ENCODE results near the gene SRMS.
A peak's percentile ranks its signal among the peaks of the same experiment; 100 is the strongest.

The SRMS gene

DNA sequence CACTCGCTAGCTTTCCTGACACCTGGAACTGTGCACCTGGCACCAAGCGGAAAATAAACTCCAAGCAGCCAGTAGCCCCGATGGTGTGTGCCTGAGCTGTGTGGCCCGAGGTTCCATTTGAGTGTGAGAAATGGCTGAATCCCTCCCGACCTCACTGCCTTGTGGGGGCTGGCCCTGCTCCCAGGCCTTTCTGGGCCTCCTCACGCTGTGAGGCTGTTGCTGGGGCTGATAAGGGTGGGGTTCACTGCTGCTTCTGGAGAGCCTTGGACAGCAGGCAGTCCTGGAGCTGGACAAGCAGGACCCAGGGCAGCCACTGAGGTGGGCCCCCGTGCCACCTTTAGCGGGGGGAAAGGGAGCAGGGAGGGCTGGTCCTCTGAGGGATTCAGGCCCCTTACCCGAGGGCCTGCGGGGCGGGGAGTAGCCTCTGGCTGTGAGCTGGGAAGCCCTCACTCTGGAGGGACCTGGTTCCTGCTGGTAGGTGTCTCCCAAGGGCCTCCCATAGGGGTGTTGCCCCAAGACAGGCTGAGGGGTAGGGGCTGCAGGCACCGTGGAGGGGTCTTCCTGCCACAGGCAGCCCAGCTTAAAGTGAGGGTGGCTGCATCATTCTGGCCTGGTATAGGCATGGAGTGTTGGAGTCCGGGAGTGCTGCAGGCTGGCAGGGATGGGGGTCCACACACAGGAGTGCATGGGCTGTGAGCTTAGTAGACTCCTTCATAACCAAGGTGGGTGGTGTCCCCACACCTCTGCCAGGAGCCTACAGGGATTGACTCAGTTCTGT, 25.3 kb downstream of the SRMS start:
- DNase-seq (ENCODE audit: low read depth) = no peak
- TF ChIP-seq, protein P1, sequence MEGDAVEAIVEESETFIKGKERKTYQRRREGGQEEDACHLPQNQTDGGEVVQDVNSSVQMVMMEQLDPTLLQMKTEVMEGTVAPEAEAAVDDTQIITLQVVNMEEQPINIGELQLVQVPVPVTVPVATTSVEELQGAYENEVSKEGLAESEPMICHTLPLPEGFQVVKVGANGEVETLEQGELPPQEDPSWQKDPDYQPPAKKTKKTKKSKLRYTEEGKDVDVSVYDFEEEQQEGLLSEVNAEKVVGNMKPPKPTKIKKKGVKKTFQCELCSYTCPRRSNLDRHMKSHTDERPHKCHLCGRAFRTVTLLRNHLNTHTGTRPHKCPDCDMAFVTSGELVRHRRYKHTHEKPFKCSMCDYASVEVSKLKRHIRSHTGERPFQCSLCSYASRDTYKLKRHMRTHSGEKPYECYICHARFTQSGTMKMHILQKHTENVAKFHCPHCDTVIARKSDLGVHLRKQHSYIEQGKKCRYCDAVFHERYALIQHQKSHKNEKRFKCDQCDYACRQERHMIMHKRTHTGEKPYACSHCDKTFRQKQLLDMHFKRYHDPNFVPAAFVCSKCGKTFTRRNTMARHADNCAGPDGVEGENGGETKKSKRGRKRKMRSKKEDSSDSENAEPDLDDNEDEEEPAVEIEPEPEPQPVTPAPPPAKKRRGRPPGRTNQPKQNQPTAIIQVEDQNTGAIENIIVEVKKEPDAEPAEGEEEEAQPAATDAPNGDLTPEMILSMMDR (IDR thresholded peaks at IDR 0.05; ENCODE audit: low read length, missing control alignments) = no peak
- H3K4me3 ChIP-seq (replicated peaks; ENCODE audit: low read depth, low read length) = peak overlapping the region; percentile 81

DNA sequence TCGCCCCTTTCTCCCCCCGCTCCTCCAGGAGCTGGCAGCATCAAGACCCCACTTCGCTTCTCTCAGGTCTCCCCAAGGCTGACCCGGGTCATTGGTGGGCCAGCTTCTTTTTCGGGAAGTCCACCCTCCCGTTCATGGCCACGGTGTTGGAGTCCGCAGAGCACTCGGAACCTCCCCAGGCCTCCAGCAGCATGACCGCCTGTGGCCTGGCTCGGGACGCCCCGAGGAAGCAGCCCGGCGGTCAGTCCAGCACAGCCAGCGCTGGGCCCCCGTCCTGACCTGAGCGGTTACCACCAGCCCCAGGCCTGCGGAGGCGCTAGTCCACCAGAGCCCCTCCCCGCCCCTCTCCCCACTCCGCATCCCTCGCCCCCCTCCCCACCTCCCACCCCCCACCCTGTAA, 25.9 kb downstream of the SRMS start:
- DNase-seq (ENCODE audit: low read depth) = no peak
- H3K4me3 ChIP-seq (replicated peaks; ENCODE audit: low read depth, low read length) = peak overlapping the region; percentile 81
- TF ChIP-seq, protein P1 (IDR thresholded peaks at IDR 0.05; ENCODE audit: low read length, missing control alignments) = no peak

DNA sequence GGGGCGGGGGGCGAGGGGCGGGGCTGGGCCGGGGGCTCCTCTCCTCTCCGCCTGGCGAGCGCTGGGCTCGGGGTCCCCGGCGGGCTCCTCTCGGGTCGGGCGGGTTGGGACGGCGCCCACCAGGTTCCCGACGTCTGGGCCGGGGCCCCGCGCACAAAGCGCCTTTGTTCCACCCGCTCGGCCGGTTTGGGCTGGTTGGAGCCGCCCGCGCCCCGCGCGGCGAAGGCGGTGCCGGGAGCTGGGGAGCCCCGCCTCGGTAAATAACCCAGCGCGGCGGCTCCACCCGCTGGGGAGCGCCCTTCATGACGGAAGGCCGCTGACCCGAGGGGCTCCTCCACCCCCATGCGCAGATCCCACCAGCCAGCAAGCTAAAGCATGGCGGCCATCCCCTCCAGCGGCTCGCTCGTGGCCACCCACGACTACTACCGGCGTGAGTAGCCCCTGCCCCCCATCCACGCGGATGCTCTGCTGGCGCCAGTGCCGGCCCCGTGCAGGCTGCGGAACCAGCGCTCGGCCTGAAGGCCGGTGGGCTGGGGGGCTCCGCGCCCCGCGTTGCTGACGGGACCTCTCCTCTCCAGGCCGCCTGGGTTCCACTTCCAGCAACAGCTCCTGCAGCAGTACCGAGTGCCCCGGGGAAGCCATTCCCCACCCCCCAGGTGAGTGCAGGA, 26.5 kb downstream of the SRMS start:
- DNase-seq (ENCODE audit: low read depth) = peak; percentile 73
- TF ChIP-seq, protein P1 (IDR thresholded peaks at IDR 0.05; ENCODE audit: low read length, missing control alignments) = no peak
- peak overlapping the region; percentile 81 for H3K4me3 ChIP-seq (replicated peaks; ENCODE audit: low read depth, low read length)

DNA sequence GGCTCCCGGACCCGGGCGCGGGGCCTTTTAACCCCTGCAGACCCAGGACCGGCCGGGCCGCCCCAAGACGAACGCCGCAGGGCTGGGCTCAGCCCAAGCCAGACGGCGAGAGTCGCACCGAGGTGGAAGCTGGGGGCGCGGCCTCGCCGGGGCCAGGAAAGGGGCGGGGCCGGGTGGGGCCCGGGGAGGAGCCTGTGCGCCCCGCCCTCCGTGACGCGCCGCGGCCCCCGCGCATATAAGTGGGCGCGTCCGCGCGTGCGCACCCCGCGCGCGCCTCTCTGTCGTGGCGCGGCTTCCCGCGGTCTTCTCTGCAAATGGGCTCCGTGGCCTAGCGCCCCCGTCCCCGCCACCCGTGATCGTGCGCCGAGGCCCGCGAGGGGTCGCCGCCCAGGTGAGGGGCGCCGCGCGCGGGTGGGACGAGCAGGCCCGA, 27.0 kb downstream of the SRMS start, which contains the start of gene PPDPF:
Gene PPDPF (plus strand): TSS at position 262 of the 430 bp plus-strand sequence. CDS start 544 bp downstream, outside the sequence.
- TF ChIP-seq, protein P1 (IDR thresholded peaks at IDR 0.05; ENCODE audit: low read length, missing control alignments) = no peak
- DNase-seq (ENCODE audit: low read depth) = peak; percentile 83
- H3K4me3 ChIP-seq (replicated peaks; ENCODE audit: low read depth, low read length) = peak within 1 kb of the TSS; percentile 81

DNA sequence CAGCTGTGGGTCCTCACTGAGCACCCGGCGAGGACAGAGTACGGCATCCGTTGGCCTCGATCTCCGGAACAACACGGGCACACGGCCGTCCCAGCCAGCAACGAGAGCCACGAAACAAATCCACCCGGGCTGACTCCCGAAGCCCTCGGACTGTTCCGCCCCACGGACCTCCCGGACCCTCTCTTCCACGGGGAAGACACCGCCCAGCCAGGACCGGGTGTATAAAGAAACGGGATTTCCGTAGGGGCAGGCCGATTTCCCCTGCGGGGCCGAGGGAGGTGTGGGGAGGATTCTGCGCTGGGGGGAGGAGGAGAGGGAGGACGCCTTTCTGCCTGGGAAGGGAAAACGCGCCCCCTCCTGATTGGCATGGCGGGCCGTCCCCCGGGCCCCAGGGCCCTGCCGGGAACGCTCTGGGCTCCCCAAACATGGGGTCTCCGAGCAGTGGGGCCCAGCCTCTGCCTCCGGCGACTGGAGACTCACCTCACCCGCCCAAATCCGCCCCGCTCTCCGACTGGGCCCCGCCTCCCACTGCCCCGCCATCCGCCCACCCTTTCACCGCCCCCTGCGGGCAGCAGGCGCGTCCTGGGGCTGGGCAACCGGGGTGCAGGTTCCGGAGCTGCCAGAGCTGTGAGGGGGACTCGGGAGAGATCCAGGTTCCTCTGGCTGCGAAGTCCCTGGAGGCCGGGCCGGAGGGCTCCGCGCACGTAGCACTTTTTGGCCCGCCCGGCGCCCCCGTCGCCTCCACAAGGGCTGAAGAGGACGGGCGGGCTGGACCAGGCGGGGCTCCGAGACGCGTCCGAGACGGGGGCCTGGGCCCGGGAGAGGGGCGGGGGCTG, 27.7 kb downstream of the SRMS start:
- DNase-seq (ENCODE audit: low read depth) = peak; percentile 42
- peak overlapping the region; percentile 81 for H3K4me3 ChIP-seq (replicated peaks; ENCODE audit: low read depth, low read length)

More for the DNA sequence above, 27.7 kb downstream of the SRMS start:
- TF ChIP-seq, protein P1 (IDR thresholded peaks at IDR 0.05; ENCODE audit: low read length, missing control alignments) = no peak

Data from fibroblast of pulmonary artery (primary cell).